Measurements from ENCODE around the gene OPCML.

DNA sequence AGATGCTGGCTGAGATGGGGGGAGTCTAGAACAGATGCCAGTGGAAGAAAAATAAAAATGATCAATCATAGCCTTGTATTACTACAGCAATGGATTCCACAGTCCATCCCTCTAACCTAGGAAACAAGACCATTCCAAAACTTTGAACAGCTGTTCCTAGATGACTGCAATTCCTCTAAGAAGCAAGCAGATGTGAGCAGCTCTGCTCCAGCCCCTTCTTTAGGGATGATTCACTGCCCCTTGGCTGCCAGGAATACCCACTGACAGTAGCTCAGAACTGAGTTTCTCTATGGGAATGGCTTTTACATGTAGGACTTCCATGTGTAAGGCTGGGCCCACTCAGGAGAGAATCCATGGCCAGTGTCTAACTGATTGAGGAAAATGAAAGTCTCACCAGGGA, 943.9 kb downstream of the OPCML start:
- TF ChIP-seq, protein P1, sequence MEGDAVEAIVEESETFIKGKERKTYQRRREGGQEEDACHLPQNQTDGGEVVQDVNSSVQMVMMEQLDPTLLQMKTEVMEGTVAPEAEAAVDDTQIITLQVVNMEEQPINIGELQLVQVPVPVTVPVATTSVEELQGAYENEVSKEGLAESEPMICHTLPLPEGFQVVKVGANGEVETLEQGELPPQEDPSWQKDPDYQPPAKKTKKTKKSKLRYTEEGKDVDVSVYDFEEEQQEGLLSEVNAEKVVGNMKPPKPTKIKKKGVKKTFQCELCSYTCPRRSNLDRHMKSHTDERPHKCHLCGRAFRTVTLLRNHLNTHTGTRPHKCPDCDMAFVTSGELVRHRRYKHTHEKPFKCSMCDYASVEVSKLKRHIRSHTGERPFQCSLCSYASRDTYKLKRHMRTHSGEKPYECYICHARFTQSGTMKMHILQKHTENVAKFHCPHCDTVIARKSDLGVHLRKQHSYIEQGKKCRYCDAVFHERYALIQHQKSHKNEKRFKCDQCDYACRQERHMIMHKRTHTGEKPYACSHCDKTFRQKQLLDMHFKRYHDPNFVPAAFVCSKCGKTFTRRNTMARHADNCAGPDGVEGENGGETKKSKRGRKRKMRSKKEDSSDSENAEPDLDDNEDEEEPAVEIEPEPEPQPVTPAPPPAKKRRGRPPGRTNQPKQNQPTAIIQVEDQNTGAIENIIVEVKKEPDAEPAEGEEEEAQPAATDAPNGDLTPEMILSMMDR (IDR thresholded peaks at IDR 0.05; ENCODE audit: low read length), result no peak
- no peak for TF ChIP-seq EZH2phosphoT487 (IDR thresholded peaks at IDR 0.05; ENCODE audit: low read length)
